HG03103 (cell line): ENCODE results near the gene PMPCA.
A peak's percentile ranks its signal among the peaks of the same experiment; 100 is the strongest.
"Not testable (repeated sequence)": the region's sequence is repeated elsewhere in the genome, so short reads cannot be mapped to it uniquely, and the experiment has no call there.

Experiments
- ATAC-seq: cut with Tn5 transposase; IDR thresholded peaks from one replicate; pipeline ENCODE4 v1.9.1; 2021; ENCODE audit warnings: low read depth; ENCODE audit not compliant: unreplicated experiment

The PMPCA gene

GRCh38 chr9:136393531-136393930 lies 16.9 kb upstream of the PMPCA start:
- no peak for ATAC-seq

GRCh38 chr9:136394312-136395019 lies 16.0 kb upstream of the PMPCA start:
- no peak for ATAC-seq

- no peak for ATAC-seq
These were observed 15.5 kb upstream of the PMPCA start for GRCh38 chr9:136395020-136395340.

GRCh38 chr9:136395345-136396218 lies 14.9 kb upstream of the PMPCA start:
- no peak for ATAC-seq

GRCh38 chr9:136396219-136396515 lies 14.3 kb upstream of the PMPCA start:
- ATAC-seq, result no peak

GRCh38 chr9:136397643-136398042 lies 12.8 kb upstream of the PMPCA start:
- ATAC-seq, result no peak

GRCh38 chr9:136398286-136398685 lies 12.2 kb upstream of the PMPCA start:
- ATAC-seq, result no peak

- peak; percentile 15 for ATAC-seq
These were observed 11.1 kb upstream of the PMPCA start for GRCh38 chr9:136399176-136400037.

GRCh38 chr9:136400038-136400834 lies 10.2 kb upstream of the PMPCA start, which contains the start of gene SNAPC4:
TSS of gene SNAPC4 (minus strand) at chr9:136400170. CDS start at chr9:136398428, 1,742 bp downstream.
- ATAC-seq, result peak; percentile 56

GRCh38 chr9:136401173-136401922 lies 9.1 kb upstream of the PMPCA start:
- ATAC-seq, result no peak

GRCh38 chr9:136402067-136402466 lies 8.4 kb upstream of the PMPCA start:
- ATAC-seq, result no peak

- no peak for ATAC-seq
These were observed 6.9 kb upstream of the PMPCA start for GRCh38 chr9:136403538-136403914.

- ATAC-seq, result no peak
These were observed 6.3 kb upstream of the PMPCA start for GRCh38 chr9:136403915-136404800.

- ATAC-seq, result no peak
These were observed 5.7 kb upstream of the PMPCA start for GRCh38 chr9:136404801-136405136.

- ATAC-seq, result no peak
These were observed 5.0 kb upstream of the PMPCA start for GRCh38 chr9:136405481-136405880.

- ATAC-seq, result not testable (repeated sequence)
These were observed 4.6 kb upstream of the PMPCA start for GRCh38 chr9:136405904-136406303.

- ATAC-seq, result not testable (repeated sequence)
These were observed 3.4 kb upstream of the PMPCA start for GRCh38 chr9:136407061-136407460.

GRCh38 chr9:136407911-136408310 lies 2.5 kb upstream of the PMPCA start:
- ATAC-seq, result no peak
